ENCODE results near the gene ANKDD1B. TPM values are rescaled to one million over a fixed set of nuclear protein-coding genes. Genes with fewer than 3 reads are reported as not detected.

Gene ANKDD1B
- total and polyA plus RNA-seq, 9 of the 15 experiments (the other 6 are each of a cell fraction or from before 2014, with no cell fraction given): 0.04 to 0.29 (median 0.18) TPM; not detected in 1

DNA sequence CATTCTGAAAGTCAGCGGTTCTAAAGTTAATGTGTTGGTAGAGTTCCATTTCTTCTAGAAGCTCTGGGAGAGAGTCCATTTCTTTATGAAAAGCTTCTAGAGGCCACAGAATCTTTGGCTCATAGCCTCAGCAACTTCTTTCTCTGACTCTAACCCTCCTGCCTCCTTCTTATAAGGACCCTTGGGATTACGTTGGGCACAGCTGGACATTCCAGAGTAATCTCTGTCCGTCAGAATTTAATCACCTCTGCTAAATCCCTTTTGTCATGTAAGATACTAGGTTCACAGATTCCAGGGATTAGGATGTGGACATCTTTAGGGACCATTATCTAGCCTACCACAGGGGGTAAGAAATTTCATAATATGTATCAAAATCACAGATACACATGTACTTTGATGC, 22.6 kb upstream of the ANKDD1B start:
- Histone ChIP-seq H3K27me3 (ENCODE audit: control insufficient read depth in 2 of 2, insufficient read depth in 2 of 2, low read length in 2 of 2) (no peaks in the 10 kb centered on the region), H3K4me1 (replicated peaks in 1 of 2; ENCODE audit: control insufficient read depth in 2 of 2, insufficient read depth in 2 of 2, low read length in 2 of 2) (no peaks in the 10 kb centered on the region), H3K4me2 (ENCODE audit: insufficient read depth, low read length) (no peak overlapping the region), H3K9me3 (replicated peaks; ENCODE audit: control insufficient read depth, insufficient read depth, low read depth, low read length) (no peaks in the 10 kb centered on the region), H3K27ac (ENCODE audit: extremely low read depth, low read depth, low read length) (no peak overlapping the region), H2AFZ (ENCODE audit: low read depth, low read length) (no peak overlapping the region), H3K9me1 (ENCODE audit: control insufficient read depth, insufficient read depth, low read length) (no peaks in the 10 kb centered on the region), H4K20me1 (replicated peaks; ENCODE audit: control insufficient read depth, insufficient read depth, low read length) (no peaks in the 10 kb centered on the region), H3K79me2 (ENCODE audit: control insufficient read depth, insufficient read depth, low read length) (no peaks in the 10 kb centered on the region), H3K9ac (ENCODE audit: insufficient read depth in 1 of 2, low read depth in 2 of 2, low read length in 2 of 2) (no peak overlapping the region), H3K4me3 (no peak overlapping the region), H3K36me3 (ENCODE audit: control insufficient read depth, insufficient read depth, low read length) (peaks cover 25% of the 10 kb centered on the region; the same call in 1 of the 3 replicates)
- CTCF ChIA-PET (ENCODE audit: low intra/inter-chr PET ratio): no interaction called here
- intact Hi-C loops (cut with micrococcal nuclease) (no loop called here), in situ Hi-C loops (cut with MboI) (no loop called here)
- POLR2A ChIA-PET: no interaction called here
- BruUV-seq (replicated peaks): no TSS peak
- WGBS (ENCODE audit: insufficient coverage, low coverage, missing lambda C conversion rate): 85% methylated on average over 3 of the region's 3 CpGs
- DNase-seq (ENCODE audit: extremely low read depth in 1 of 4, low spot score in 3 of 4) (no peak), FAIRE-seq (peak; percentile 15), ATAC-seq (no peak)
- TF ChIP-seq POLR2A (conservative IDR thresholded peaks at IDR 0.05): no peak
- no peak for TF ChIP-seq ZFP1 (CRISPR knock-in tag; IDR thresholded peaks at IDR 0.05)
- TF ChIP-seq NCOA6 (IDR thresholded peaks at IDR 0.05): no peak
- TF ChIP-seq BRD9 (IDR thresholded peaks at IDR 0.05; ENCODE audit: low read depth, partially characterized antibody): no peak

DNA sequence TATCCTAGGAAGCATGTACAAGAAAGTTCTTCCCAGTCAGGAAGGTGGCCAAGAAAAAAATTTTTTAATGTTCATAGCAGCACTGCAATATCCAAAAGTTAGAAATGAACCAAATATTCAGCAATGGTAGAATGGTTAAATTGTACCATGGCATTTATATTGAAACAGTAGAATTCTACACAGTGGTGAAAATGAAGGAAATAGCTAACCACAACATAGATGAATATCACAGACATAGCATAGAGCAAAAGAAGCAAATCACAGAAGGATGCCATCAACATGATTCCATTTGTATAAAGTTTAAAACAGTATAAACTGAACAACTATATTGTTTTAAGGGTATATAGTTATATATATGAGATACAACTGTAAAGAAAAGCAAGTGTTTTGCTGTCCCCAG, 10.7 kb upstream of the ANKDD1B start:
- intact Hi-C loops (cut with micrococcal nuclease) (no loop called here), in situ Hi-C loops (cut with MboI) (no loop called here)
- H3K4me2 ChIP-seq (ENCODE audit: insufficient read depth, low read length): no peak overlapping the region
- H4K20me1 ChIP-seq (replicated peaks; ENCODE audit: control insufficient read depth, insufficient read depth, low read length): no peaks in the 10 kb centered on the region
- no peaks in the 10 kb centered on the region for H3K9me1 ChIP-seq (ENCODE audit: control insufficient read depth, insufficient read depth, low read length)
- H3K79me2 ChIP-seq (ENCODE audit: control insufficient read depth, insufficient read depth, low read length): no peaks in the 10 kb centered on the region
- H3K9me3 ChIP-seq (replicated peaks; ENCODE audit: control insufficient read depth, insufficient read depth, low read depth, low read length): no peaks in the 10 kb centered on the region
- H3K36me3 ChIP-seq (ENCODE audit: control insufficient read depth, insufficient read depth, low read length): peaks cover 25% of the 10 kb centered on the region
- no TSS peak for BruUV-seq (replicated peaks)
- H3K9ac ChIP-seq (ENCODE audit: insufficient read depth in 1 of 2, low read depth in 2 of 2, low read length in 2 of 2): no peak overlapping the region
- no peak overlapping the region for H3K4me3 ChIP-seq
- ATAC-seq (no peak), FAIRE-seq (no peak), DNase-seq (ENCODE audit: extremely low read depth in 1 of 4, low spot score in 3 of 4) (no peak)
- H3K27ac ChIP-seq (ENCODE audit: extremely low read depth, low read depth, low read length): no peak overlapping the region
- POLR2A ChIA-PET: interaction anchor here (0.6 kb wide), 1 partner anchor 9 kb away, joined by 3 read pairs; no protein-coding TSS in a partner anchor
- H3K27me3 ChIP-seq (ENCODE audit: control insufficient read depth in 2 of 2, insufficient read depth in 2 of 2, low read length in 2 of 2): no peaks in the 10 kb centered on the region
- H3K4me1 ChIP-seq (replicated peaks in 1 of 2; ENCODE audit: control insufficient read depth in 2 of 2, insufficient read depth in 2 of 2, low read length in 2 of 2): peaks cover 0 to 11% of the 10 kb centered on the region in 2 experiments; a peak in 2 of 5 replicates
- no peak overlapping the region for H2AFZ ChIP-seq (ENCODE audit: low read depth, low read length)
- CTCF ChIA-PET (ENCODE audit: low intra/inter-chr PET ratio): no interaction called here
- TF ChIP-seq SRF (CRISPR knock-in tag; IDR thresholded peaks at IDR 0.05): no peak
- no peak for TF ChIP-seq ZNF212 (CRISPR knock-in tag; IDR thresholded peaks at IDR 0.05)
- no peak for TF ChIP-seq ZNF780A (CRISPR knock-in tag; IDR thresholded peaks at IDR 0.05)
- no peak for TF ChIP-seq RBM15 (IDR thresholded peaks at IDR 0.05; ENCODE audit: insufficient read depth, low read length)
- TF ChIP-seq, protein P1, sequence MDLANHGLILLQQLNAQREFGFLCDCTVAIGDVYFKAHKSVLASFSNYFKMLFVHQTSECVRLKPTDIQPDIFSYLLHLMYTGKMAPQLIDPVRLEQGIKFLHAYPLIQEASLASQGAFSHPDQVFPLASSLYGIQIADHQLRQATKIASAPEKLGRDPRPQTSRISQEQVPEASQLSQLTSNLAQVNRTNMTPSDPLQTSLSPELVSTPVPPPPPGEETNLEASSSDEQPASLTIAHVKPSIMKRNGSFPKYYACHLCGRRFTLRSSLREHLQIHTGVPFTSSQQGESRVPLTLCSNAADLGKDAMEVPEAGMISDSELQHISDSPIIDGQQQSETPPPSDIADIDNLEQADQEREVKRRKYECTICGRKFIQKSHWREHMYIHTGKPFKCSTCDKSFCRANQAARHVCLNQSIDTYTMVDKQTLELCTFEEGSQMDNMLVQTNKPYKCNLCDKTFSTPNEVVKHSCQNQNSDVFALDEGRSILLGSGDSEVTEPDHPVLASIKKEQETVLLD (IDR thresholded peaks at IDR 0.05): no peak
- TF ChIP-seq ZKSCAN8 (CRISPR knock-in tag; IDR thresholded peaks at IDR 0.05): no peak
- no peak for TF ChIP-seq SAFB (IDR thresholded peaks at IDR 0.05; ENCODE audit: borderline replicate concordance, low read depth, low read length)
- TF ChIP-seq DPF2 (IDR thresholded peaks at IDR 0.05): no peak
- no peak for TF ChIP-seq ZNF175 (CRISPR knock-in tag; IDR thresholded peaks at IDR 0.05; ENCODE audit: low read depth)
- no peak for TF ChIP-seq ZNF354B (CRISPR knock-in tag; IDR thresholded peaks at IDR 0.05)
- no peak for TF ChIP-seq SIN3A (IDR thresholded peaks at IDR 0.05; ENCODE audit: borderline replicate concordance in 2 of 2, control insufficient read depth in 1 of 2, low read depth in 2 of 2, low read length in 2 of 2)
- TF ChIP-seq FOXK1 (CRISPR knock-in tag; IDR thresholded peaks at IDR 0.05; ENCODE audit: borderline replicate concordance): no peak

Data from K562 (cell line).